HG03575 (cell line): ENCODE data around the gene TNFSF8.

Source experiments
- ATAC-seq: cut with Tn5 transposase; IDR thresholded peaks from one replicate; pipeline ENCODE4 v1.9.1; 2021; ENCODE audit not compliant: unreplicated experiment, insufficient number of reproducible peaks, low FRiP score; ENCODE audit errors: extremely low read depth

Gene TNFSF8, protein sequence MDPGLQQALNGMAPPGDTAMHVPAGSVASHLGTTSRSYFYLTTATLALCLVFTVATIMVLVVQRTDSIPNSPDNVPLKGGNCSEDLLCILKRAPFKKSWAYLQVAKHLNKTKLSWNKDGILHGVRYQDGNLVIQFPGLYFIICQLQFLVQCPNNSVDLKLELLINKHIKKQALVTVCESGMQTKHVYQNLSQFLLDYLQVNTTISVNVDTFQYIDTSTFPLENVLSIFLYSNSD

GRCh38 chr9:114930056-114930812 is at the start of gene TNFSF8:
Gene TNFSF8 (minus strand): TSS chr9:114930591. CDS start chr9:114930303, 288 bp downstream.
- ATAC-seq = no peak

GRCh38 chr9:114973216-114973615 is 42.8 kb upstream of the TNFSF8 start:
- ATAC-seq = no peak

- ATAC-seq = no peak
Measured at GRCh38 chr9:114972510-114973136, 42.2 kb upstream of the TNFSF8 start.

GRCh38 chr9:114969269-114969668 is 38.9 kb upstream of the TNFSF8 start:
- no peak for ATAC-seq

GRCh38 chr9:114968671-114969070 is 38.3 kb upstream of the TNFSF8 start:
- peak; percentile 57 for ATAC-seq

GRCh38 chr9:114965564-114965963 is 35.2 kb upstream of the TNFSF8 start:
- no peak for ATAC-seq

GRCh38 chr9:114962809-114963208 is 32.4 kb upstream of the TNFSF8 start:
- no peak for ATAC-seq

GRCh38 chr9:114960276-114960675 is 29.9 kb upstream of the TNFSF8 start:
- ATAC-seq = no peak

GRCh38 chr9:114958844-114959235 is 28.4 kb upstream of the TNFSF8 start:
- ATAC-seq = no peak

DNA sequence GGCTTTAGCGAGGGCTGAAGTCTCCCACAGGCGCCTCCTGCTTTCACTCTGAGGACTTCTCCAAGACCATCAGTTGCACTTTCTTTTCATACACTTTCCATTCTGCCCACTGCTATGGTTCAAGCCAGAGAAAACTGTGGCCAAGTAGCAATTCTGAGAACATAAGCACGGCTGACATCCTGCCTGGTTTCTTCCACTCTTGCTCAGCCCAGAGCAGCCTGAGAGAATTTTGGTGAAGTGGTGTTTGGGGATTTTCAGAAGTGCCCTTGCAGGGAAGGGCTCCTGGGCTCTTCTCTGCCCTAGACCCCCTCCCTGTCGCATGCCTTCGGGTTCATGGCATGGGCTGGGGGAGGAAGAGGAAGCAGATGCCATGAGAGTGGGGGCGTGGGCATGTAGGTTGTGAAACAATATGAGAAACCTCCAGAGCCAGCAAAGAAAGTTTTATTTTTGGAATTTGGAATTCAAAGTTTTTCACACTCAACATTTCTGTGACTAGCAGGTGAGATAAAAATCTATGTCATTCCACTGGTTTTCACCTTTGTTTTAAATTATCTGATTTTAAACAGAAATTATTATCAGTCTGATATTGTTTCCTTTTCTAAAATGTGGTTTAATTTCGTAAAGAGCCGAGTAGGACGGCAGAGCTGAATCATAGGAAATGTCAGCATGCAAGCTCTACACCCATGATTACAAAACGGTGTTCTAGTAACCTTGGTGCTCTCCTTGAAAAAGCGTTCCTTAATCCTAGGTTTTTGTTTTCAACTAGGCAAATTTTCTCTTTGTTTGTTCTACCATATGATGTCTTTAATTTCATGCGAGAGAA is 27.8 kb upstream of the TNFSF8 start:
- ATAC-seq = no peak

DNA sequence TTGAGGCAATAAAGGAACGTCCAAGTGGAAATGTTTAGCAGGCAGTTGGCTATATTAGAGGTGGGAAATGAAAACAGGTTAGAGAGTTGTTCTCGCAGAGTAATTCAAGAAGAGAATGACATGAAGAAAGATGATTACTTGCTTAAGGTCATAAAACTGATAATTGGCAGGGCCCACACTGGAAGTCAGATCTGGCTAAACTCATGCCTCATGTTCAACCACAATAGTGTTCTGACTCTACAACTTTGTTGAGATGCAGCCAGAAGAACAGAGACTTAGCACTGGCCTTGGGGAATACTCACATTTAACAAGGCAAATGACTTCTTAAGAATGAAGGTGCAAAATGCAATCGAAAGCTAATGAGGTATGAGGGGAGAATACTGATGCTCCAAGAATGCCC is 27.2 kb upstream of the TNFSF8 start:
- ATAC-seq = no peak

DNA sequence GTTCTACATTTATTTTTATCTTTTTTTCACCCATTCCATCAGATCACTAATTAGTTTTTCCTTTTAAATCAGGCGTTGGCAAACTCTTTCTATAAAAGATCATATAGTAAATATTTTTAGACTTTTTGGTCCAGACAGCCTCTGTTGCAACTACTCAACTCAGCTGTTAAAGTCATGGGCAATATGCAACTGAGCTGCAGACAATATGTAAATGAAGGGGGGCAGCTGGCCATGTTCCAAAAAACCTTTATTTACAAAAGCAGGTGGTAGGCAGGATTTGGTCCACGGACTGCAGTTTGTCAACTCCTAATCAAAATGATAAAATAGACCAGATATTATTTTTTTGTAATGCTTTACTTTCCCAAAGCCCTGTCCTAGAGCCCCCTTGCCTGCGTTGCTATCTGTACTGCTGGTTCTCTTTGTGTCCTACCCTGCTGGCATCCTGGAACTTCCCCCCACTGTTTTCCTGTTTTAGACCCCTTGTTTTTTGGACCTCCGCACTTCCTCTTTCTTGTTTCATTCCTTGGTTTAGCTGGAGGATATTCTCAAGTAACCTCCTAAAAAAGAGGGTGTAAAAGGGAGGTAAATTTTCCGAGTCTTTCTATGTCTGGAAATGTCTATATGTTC is 24.7 kb upstream of the TNFSF8 start:
- ATAC-seq = no peak

GRCh38 chr9:114953959-114954358 is 23.6 kb upstream of the TNFSF8 start:
- ATAC-seq = no peak

- ATAC-seq = no peak
Measured at GRCh38 chr9:114953046-114953445, 22.7 kb upstream of the TNFSF8 start.

DNA sequence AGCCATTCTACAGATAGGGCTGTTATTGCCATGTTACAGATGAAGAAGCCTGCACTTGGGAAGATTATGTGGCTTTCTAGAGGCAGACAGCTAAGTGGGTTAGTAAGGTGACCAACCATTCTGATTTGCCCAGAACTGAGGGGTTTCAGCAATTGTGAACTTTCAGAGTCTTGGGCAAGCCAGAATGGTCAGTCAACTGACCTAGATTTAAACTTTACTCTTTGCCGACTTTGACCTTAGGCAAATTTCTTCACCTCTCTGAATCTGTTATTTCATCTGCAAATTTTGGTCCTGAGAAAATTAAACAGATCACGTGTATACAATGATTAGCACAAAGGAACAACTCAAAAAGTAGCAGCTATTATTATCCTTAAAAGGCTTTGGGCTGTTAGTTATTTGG is 20.4 kb upstream of the TNFSF8 start:
- ATAC-seq = no peak

DNA sequence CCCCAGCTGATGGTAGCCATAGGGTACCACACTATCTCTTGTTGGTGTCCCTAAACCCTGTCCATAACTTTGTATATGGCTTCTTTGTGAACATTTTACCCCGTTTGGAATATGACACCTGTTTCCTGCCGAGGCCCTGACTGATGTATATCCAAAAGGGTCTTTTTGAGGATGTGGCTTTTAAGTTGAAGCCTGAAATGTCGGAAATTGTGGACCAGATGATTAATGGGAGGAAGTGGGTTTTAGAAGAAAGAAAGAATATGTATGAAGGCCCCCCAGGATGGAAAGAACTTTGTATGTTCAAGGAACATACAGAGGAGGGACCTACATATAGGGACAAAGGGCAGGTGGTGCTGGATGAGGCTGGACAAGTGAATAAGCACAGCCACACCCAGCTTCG is 16.7 kb upstream of the TNFSF8 start:
- no peak for ATAC-seq

- no peak for ATAC-seq
Measured at GRCh38 chr9:114945616-114946412, 15.4 kb upstream of the TNFSF8 start.

DNA sequence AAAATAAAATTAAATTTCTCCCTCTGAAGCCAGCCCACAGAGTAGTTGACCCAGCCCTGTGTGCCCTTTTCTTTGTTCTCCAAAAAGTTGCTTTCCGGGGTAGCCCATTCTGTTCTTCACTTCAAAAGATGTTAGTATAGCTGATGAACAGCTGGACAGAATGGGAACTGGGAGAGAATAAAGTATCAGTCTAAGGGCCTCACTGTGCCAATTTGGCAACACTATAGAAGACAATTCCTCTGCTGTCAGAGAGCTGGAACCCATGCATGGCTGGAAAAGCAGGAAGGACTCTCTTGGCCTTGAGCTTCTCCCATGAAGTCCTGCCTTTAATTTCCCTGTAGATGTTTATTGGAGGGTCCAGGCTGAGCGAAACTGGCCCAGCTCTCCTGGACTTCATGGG is 11.0 kb upstream of the TNFSF8 start:
- no peak for ATAC-seq
